Mucosa of descending colon (tissue), 3 donors: ENCODE results near the gene ZFAND4. TPM values are rescaled to one million over a fixed set of nuclear protein-coding genes. Genes with fewer than 3 reads are reported as not detected.

Experiments
- ATAC-seq: fragments of 200-7000 bp; cut with Tn5 transposase; one replicate; pipeline ENCODE4 v1.9.1; 2020; ENCODE audit warnings: mild to moderate bottlenecking, moderate library complexity
- DNase-seq, 3 donors: peaks; one replicate each; pipeline ENCODE4 v3.0.0-alpha.2; 2020
- H3K36me3 ChIP-seq: fragments of 200-600 bp; one replicate; pipeline ENCODE4 v1.8.0; 2021; ENCODE audit warnings: low read depth, mild to moderate bottlenecking
- H3K4me1 ChIP-seq: fragments of 200-600 bp; one replicate; pipeline ENCODE4 v1.8.0; 2021; ENCODE audit warnings: low read depth, mild to moderate bottlenecking
- H3K4me3 ChIP-seq: fragments of 200-600 bp; one replicate; pipeline ENCODE4 v1.8.0; 2021; ENCODE audit warnings: mild to moderate bottlenecking
- H3K9me3 ChIP-seq: fragments of 200-600 bp; one replicate; pipeline ENCODE4 v1.8.0; 2021; ENCODE audit warnings: mild to moderate bottlenecking
- CTCF ChIP-seq: fragments of 200-600 bp; IDR thresholded peaks from one replicate; pipeline ENCODE4 v1.8.0; 2022; ENCODE audit warnings: antibody characterized with exemption, mild to moderate bottlenecking
- intact Hi-C, 2 donors: fragments of 100-400 bp; cut with DNase I in 1 of 2; cut with micrococcal nuclease in 1 of 2; formaldehyde crosslinking; loops; one replicate each; pipeline versions ENCODE4 v1.11.0 to v1.11.1; 2022; cut with DNase I, micrococcal nuclease
- total RNA-seq, 3 donors: library from RNA; stranded (reverse); fragmentation: NEBNext Ultra II Directional in 2 of 3; extraction: Animal tissue kit (Norgen Biotek cat#: 25700) in 2 of 3; gene quantifications; one replicate each; pipeline versions ENCODE4 v1.2.1 to v1.2.4, GENCODE V29; 2021 to 2023
- donor health status: DM: no; HTN: no; CAD: no; lungs with moderate emphysema.
- donor health status: DM: no; HTN: no; CAD: no.
- donor health status: DM: no; HTN: yes; CAD: no.

The ZFAND4 gene
- total RNA-seq, 3 donors from 2014 or later: 15.5 to 22.1 (median 21.5) TPM

- Histone ChIP-seq H3K4me3 (no peak overlapping the region), H3K4me1 (peaks cover 12% of the 10 kb centered on the region), H3K9me3 (no peaks in the 10 kb centered on the region), H3K36me3 (no peaks in the 10 kb centered on the region)
- TF ChIP-seq CTCF: no peak
- no peak for ATAC-seq
- no peak for DNase-seq
- intact Hi-C loops: loop anchor here in 1 of 2 donors (10.0 kb wide), 1 partner anchor 118 kb away; no protein-coding TSS in a partner anchor
Observed at GRCh38 chr10:45592926-45593325, 79.6 kb downstream of the ZFAND4 start.

- no peak overlapping the region for H3K4me3 ChIP-seq
- intact Hi-C loops: loop anchor here in 1 of 2 donors (10.0 kb wide), 1 partner anchor 118 kb away; no protein-coding TSS in a partner anchor
- ATAC-seq (no peak), DNase-seq (no peak)
- TF ChIP-seq CTCF: no peak
- no peaks in the 10 kb centered on the region for H3K36me3 ChIP-seq
- peaks cover 12% of the 10 kb centered on the region for H3K4me1 ChIP-seq
- H3K9me3 ChIP-seq: no peaks in the 10 kb centered on the region
Observed at GRCh38 chr10:45592432-45592831, 80.1 kb downstream of the ZFAND4 start.

GRCh38 chr10:45591280-45591679, 81.3 kb downstream of the ZFAND4 start:
- no peak for TF ChIP-seq CTCF
- H3K9me3 ChIP-seq: peaks cover 7% of the 10 kb centered on the region
- intact Hi-C loops: loop anchor here in 1 of 2 donors (10.0 kb wide), 1 partner anchor 116 kb away; no protein-coding TSS in a partner anchor
- no peak overlapping the region for H3K4me3 ChIP-seq
- DNase-seq (no peak), ATAC-seq (no peak)
- H3K36me3 ChIP-seq: no peaks in the 10 kb centered on the region
- peaks cover 12% of the 10 kb centered on the region for H3K4me1 ChIP-seq

GRCh38 chr10:45589868-45590267, 82.7 kb downstream of the ZFAND4 start:
- no peak for TF ChIP-seq CTCF
- ATAC-seq (no peak), DNase-seq (no peak)
- Histone ChIP-seq H3K9me3 (peaks cover 7% of the 10 kb centered on the region), H3K4me3 (no peak overlapping the region), H3K36me3 (no peaks in the 10 kb centered on the region), H3K4me1 (peaks cover 12% of the 10 kb centered on the region)
- intact Hi-C loops: loop anchor here in 1 of 2 donors (10.0 kb wide), 1 partner anchor 115 kb away; no protein-coding TSS in a partner anchor

- intact Hi-C loops: no loop called here
Observed at GRCh38 chr10:45589009-45589408, 83.6 kb downstream of the ZFAND4 start.

More at GRCh38 chr10:45589009-45589408, 83.6 kb downstream of the ZFAND4 start:
- TF ChIP-seq CTCF: no peak
- peaks cover 12% of the 10 kb centered on the region for H3K4me1 ChIP-seq
- DNase-seq (no peak), ATAC-seq (peak; percentile 42)
- H3K36me3 ChIP-seq: no peaks in the 10 kb centered on the region
- H3K4me3 ChIP-seq: no peak overlapping the region
- peaks cover 7% of the 10 kb centered on the region for H3K9me3 ChIP-seq
